ENCODE results near the gene ZNF521.

The ZNF521 gene

DNA sequence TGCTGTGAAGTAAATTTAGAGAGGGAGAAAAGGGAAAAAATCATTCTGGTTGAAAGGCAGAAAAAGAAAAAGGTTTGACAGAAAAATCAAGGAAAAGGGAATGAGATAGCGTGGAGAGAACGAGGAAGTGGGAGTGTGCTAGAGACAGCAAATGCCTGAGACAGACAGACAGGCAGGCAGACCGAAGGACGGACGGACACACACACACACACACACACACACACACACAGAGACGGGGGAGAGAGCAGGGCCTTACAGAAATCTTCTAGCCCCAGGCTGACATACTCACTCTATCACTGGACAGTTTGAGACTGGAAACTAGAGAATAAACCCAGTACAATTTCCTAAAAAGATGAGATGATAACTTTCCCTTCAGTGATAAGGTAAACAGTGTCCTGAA lies 238.4 kb downstream of the ZNF521 start:
- DNase-seq: no peak

DNA sequence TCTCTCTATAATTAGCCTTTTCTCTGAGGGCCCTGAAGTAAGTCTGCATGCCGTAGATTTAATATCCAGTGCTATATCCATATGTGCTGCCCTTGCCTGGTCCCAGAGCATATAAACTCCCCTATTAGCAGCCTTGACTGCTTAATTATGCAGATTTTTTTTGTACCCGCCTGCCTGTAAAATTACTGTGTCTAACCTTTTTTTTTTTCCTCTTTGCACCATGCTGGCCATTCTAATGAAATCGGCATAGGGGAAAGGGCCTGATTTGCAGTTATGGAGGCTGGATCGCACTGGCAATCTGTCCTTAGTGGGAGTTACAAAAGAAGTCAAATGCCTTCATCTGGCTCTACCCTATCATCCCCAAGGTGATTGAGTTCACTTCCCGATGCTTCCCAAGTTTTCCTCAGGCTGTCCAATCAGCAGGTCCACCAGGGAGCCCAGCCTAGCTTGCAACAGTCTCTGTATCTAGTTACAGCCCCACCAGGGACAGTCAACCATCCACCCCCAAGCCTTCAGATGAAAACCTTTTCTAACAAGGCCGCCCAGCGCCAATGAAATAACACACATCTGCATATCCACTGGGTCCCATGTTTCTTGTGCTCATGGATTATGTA lies 239.0 kb downstream of the ZNF521 start:
- no peak for DNase-seq

DNA sequence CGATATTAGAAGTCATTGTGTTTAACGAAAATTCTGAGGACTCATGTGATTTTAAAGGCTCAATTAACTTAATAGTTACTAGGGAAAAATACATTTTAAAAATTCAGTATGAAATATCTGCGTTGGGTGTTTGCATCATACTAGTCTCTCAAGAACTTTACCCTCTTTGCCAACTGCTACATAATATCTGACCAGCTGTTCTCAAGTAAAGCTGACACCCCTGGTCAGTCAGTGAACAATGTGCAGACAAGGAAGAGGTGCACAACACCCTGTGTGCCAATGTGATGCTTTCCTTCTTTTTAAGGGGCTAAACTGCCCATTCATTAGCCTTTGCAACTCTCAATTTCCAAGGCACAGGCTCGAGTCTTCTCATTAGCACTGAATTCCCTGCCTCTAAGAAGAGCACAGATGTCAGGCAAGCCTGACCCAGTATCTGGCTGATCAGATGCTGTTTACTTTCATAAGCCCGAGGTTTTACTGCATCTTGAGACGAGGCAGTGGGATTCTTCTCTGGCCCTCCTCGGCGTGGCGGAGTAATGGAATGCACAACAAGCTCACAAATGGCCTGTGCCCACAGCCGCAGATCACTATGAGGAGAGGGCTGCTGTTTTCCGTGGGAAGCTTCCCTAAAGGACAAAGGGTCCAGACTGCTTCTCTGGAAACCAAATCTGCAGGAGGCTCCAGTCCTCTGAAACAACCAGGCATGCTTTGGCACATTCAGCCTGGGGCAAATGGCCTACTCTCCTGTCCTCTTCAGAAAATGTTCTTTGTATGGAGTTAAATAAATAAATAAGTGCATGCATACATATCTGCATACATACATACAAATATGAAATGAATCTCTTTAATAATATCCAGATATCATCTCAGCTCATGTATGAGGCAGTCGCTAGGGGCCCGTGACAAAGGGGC lies 240.3 kb downstream of the ZNF521 start:
- DNase-seq: no peak

DNA sequence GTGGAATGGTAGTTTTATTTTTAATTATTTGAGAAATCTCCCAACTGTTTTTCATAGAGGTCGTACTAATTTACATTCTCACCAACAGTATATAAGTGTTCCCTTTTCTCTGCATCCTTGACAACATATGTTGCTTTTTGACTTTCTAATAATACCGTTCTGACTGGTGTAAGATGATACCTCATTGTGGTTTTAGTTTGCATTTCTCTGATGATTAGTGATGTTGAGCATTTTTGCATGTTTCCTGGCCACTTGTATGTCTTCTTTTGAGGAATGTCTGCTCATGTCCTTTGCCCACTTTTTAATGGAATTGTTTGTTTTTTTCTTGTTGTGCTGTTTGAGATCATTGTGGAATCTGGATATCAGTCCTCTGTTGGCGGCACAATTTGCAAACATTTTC lies 242.5 kb downstream of the ZNF521 start:
- no peak for DNase-seq

DNA sequence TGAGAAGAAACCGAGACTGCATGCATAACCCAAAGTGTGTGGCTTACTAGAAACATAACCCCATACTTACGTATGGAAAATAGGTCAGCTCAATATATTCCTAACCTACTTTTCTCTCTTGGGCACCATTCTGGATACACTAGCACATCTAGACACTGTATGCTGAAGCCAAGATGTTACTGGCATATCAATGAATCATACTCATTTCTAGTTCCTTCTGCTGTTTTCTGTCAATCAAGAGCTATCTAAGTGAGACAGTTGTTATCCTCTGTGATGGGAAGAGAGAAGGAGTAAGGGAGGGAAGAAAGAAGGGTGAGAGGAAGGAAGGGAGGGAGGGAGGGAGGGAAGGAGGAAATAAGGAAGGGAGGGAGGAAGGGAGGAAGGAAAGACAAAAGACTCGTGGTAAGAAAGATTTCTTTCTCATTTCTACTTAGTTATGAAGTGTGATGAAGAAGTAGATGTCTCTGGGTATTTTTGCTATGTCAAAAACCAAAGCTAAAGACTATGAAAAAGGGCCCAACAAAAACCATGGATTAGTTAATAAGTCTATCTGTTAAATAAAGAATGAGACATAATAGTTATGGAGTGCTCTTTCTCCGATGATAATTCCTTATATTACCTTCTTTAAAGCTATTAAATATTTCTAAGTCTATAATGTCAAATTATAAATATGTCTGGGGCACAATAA lies 248.4 kb downstream of the ZNF521 start:
- no peak for DNase-seq

DNA sequence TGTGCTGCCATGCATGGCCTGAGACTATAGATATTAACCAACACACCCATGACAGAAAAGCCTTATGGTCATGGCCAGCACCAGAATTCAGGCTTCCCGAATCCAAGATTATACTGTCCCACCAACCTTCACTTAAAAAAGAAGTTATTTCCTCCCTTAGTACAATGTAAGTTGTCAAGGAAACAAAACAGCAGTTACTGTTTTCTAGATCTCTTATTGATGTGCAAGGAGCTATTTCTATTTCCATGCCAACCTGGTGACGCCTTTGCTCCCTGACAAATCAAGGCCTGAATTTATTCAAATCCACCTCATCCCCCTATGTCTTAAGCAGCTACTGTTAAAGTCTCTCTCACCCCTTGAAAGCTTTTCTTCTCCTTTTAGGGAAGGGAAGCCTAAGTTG lies 249.3 kb downstream of the ZNF521 start:
- DNase-seq: no peak

DNA sequence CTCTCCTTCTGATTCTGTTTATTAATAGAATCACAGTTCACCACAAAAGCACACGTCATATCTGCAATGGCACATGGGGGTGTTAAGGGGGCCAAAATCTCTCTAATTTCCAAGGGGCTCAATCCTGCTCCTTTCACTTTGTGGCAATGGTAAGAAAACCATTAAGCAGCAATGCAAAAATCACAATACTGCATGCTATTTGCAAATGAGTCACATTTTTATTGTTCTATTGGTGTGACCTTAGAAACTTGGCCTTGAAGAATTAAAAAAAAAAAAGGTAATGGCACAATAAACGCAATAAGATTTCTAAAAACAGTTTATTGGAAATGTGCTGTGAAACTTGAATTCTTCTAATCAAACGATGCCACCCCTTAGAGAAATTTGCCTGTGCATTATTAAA lies 251.5 kb downstream of the ZNF521 start:
- DNase-seq: no peak

DNA sequence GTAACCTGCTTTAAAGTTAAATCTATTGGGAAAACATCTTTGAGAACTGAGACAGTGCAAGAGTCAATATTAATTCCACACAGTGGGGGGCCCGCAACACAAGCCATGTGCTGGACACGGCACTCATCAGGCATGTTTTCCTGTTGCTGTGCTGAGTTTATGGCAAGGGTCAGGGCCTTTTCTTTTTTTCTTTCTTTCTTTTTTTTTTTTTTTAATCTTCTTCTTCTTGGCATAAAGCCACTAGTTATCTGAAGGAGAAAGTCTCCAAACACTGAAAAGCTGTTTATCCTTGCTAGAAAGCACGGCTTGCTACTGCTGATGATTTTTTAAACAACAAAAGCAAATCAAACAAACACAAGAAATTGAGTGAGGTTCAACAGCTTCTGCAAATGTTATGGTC lies 252.1 kb downstream of the ZNF521 start:
- DNase-seq: no peak

DNA sequence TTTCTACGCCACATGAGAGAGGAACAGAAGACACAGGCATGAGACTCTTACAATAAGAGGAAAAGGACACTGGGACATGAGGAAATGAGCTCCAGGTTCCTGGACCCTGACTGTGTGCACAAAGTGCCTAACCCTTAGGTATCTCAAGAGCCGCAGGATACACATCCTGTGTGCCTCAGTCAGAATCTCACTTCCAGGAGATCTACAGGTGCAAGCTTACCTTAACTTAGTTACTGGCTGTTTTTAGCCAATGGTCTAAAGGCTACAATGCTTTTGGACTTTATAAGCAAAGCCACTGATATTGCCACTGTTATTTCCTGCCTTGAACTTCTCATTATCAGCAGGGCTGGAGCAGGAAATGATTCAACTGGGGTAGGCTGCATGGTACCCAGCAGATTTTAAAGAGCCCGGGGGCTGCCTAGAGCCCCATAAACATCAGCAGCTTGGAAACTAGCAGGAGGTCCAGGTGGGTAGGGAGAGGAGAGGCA lies 254.4 kb downstream of the ZNF521 start:
- no peak for DNase-seq

DNA sequence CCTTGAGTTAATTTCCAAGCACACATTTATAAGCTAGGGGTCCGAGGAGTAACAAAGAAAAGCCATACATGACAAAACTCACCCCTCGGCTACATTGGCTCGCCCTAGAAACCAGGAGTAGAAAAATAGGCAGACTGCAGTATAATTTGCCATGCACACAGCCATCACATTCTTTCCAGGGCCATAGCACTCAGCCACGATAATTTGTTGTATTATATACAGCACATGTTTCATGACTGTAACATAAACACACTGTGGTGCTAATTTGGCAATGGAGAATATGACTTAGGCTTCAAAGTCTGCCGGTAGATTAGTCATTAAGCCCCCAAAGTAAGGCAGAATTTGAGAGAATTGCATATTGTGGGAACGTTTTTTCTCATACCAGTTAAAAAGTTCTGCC lies 254.9 kb downstream of the ZNF521 start:
- DNase-seq: no peak

DNA sequence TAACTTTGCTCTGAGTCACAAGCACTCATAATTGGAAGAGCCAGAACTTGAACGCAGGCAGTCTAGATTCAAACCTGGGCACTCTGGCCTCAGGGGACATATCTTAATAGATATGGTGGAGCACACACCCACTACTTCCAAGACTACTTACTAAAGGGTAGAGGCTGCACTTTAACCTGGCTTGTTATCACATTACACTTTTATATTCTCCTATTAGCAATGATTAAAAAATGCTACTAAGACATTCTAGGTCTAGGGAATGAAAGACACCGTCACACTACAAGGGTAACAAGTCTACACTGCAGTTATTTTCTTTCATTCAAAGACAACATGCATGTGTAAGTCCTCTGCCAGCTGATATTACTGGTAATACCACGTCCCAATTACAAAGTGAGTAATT lies 258.8 kb downstream of the ZNF521 start:
- no peak for DNase-seq

DNA sequence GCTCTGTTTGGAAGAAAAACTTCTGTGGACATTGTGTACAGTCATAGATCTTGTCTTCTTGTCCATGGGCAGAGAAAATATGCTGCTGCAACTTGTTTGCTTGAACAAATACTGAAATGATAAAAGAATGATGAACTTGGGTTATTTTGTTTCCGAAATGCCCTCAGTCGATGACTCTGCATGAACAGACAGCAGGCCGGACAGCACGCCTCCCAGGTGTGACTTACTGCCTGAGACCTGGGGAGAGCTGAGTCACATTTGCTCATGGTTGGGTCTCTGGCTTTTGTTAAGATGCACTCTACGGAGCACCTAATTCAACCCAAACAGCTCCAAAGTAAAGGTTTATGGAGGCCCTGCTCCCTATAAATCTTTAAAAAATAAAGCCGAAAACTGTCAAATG lies 262.5 kb downstream of the ZNF521 start:
- no peak for DNase-seq

DNA sequence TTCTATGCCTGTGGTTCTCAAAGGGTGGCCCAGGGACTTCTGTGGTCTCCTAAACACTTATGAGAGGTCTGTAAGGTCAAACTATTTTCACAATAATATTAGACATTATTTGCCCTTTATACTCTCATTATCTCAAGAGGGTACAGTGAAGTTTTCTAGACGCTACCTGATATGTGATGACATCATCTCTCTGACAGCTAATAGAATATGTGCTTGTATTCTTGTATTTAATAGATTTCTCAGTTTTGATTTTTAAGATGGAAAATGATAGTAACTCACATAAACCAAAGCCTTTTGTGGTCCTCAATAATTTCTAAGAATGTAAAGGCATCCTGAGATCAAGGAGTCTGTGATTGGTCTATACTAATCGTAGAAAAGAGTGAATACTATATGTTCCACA lies 265.1 kb downstream of the ZNF521 start:
- no peak for DNase-seq

DNA sequence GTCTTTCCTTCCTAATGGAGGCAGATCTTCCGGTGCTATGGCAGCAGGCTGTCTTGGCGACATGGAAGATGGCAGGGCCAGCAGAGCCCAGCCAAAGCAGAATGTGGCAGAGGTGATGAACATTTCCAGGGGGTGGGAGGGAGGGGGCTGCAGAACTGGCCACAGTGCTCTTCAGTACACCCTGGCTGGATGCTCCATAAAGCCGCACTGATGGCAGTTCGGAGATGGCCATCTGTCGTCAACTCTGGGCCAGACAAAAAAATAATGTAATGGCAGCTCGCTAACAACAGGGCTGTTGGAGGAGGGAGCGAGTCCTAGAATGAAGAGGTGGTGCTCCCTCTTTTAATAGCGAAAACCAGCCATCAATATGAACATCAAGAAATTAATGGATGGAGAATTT lies 271.0 kb downstream of the ZNF521 start:
- DNase-seq: no peak

DNA sequence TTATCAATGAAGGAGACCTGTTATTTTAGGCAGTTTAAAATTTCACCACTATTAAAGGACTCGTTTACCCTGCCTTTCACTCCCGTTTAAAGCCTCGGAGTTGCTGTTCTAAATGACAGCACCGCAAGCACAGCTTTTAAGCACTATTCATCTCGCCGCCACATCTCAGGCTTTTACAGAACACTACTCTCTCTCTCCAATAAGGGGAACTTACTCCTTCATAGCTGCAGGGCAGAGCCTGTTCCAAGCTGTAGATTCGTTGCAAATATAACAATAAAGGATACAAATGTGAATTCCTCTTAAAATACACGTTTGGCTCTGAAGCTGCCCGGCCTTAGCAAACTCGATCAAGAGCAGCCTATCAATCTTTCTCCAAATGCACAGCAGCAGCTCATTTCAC lies 271.8 kb downstream of the ZNF521 start:
- DNase-seq: no peak

DNA sequence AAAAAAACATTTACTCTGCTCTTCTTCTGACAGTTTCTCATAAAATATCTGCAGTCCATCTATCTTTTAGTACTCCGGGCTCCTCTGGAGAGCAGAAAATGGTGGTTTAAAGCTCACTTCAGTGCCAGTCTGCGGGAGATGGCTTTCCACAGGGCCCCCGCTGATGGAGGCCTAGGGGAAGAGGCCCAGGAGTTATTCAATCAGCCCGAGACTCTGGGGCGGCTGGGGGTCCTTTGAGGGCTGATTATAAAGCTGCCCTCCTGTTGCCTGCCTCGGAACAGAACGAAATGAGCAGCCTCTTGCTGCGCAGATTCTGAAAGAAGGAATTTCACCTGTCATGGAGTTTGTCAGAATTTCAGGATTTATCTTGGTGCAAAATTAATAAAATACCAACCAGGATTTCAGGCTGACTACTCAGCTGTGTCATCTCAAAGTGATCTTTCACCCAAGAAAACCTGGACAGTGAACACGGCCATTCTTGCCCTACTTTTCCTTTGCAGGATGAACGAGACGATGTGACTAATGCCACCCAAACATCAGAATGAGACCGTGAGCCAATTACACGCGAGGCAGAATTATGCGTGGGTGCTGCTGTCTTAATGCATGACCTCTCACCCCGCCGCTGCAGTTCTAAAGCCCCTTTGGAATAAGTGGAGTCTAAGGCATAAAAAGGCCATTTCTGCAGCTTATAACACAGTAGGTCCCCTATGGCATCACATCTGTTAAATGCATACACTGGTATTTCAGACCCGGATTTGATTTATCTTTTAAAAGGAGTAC lies 273.8 kb downstream of the ZNF521 start:
- no peak for DNase-seq

DNA sequence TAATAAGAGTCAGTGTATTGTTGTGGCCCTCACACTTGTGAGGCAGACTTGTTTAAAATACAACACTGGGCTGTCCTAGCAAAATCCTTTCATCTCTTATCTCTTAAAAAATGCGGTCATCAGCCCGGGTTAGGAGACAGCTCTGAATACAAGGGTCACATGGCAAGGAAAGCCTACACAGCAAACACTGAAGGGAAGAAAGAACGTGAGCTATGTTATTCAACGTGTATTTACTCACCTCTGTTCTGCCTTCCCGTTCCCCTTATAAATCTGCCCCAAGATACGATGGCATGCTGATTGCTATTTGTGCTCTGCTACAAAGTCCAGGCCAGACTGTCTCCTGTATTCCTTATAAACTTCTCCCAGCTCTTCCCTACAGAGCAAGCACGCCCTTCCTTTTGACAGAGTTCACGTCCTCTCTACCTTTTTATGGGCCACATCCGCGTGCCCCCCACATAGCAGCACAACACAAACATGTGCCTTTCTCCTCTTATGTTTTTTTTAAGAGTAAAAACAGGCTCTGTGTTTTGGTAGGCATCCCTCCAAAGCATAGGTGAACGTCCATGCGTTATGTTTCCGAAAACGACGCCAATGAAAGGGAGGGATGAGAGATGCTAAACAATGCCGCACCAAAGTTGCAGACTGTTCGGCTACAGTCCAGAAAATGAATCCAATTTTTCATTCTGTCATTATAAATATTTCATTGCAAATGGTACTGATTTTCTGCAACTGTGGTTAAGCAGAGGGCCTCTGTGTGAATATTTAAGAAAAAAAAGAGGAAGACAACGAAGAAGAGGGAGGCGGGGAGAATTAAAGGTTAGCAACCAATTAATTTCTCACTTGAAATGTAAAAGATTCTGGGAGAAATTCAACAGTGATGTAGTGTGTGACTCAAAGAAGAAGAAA lies 274.7 kb downstream of the ZNF521 start:
- no peak for DNase-seq

DNA sequence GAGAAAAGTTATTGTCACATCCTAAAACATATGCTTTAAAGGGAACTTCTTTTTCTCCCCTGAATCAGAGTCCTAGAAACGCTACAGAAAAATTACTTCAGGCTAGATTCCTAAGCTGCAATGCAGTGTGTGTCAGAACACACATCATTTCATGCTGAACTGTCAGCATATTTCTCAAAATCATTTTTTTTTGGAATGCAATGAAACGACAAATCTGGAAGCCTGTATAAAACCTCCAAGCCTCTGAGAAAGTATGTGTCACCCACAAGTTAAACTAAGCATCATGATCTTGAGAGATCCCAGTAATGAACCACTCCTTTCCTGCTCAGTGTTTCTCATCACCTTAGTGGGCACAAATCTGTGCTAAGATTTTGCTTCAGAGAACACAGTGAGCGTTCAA lies 276.2 kb downstream of the ZNF521 start:
- DNase-seq: no peak

DNA sequence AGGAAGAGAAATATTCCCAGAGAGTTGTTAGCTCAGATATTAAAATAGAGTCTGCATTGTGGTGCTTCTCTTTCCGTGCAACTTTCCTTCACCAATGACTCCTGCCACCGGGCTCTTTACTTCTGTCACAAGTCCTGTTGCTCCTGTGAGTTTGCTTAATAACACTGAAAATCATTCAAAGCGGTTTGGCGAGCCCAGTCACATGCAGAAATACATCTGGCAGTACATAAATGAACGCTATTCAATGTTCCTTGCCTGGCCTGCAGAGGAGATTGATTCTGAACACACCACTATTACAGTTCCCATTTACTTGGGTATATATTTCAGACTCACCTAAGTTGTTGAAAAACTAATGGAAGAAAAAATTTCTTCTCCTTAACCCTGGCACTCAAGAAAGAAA lies 276.6 kb downstream of the ZNF521 start:
- DNase-seq: no peak

DNA sequence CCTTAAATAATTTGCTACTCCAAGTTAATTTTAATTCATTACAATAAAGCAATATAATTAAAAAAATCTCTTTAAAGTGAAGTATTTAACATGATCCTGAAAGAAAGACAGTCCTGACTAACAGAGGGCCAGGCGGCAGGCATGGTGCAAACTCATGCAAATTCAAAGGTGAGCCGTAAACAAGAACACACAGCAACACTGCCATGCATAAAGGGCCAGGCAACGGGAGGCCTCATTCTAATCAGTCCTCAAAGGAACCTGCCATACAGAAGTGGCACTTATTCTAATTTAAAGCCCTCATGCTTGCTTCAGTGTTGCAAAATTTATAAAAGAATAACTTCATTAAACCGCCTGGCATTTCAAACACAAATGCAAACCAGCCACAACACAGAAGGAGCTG lies 277.0 kb downstream of the ZNF521 start:
- DNase-seq: no peak

DNA sequence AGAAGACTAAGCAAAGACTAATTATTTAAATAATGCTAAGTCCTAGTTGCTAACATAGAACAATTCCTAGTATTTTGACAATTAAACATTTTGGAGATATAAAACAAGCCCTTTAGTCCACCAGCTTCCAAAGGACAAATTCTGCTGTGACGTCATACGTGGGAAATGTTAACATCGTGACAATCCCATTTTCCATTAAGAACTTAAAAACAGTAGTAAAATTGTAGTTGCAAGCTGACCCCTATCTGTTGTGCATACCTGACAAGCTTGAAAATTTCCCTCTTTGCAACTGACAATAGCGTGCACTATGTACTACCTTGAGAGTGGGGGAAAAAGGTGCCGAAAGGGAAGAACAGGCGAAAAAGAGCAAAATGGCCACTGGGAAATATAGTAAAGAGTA lies 279.8 kb downstream of the ZNF521 start:
- DNase-seq: no peak

All from stimulated activated CD8-positive, alpha-beta memory T cell treated with anti-CD3 and anti-CD28 coated beads, Interleukin-4, amount 100 ng/mL, for 48 hours (primary cell).